WTC11 (cell line): ENCODE results near the gene DAND5. TPM values are rescaled to one million over a fixed set of nuclear protein-coding genes. Genes with fewer than 3 reads are reported as not detected.
A peak's percentile ranks its signal among the peaks of the same experiment; 100 is the strongest.

ENCODE experiments used
- ATAC-seq: fragments of 200-7000 bp; cut with Tn5 transposase; 2 replicates; pipeline ENCODE4 v1.10.0; 2021; ENCODE audit warnings: mild to moderate bottlenecking, moderate library complexity
- CTCF ChIA-PET: fragments of 300-600 bp; sonication (Branson Sonifier 250); formaldehyde crosslinking; loops from one replicate; lab custom pipeline; 2021; ENCODE audit warnings: antibody characterized with exemption; lab: Charles Lee
- POLR2A ChIA-PET: fragments of 350-600 bp; sonication (Branson Sonifier 250); formaldehyde crosslinking; loops from one replicate; lab custom pipeline; 2021; ENCODE audit warnings: antibody characterized with exemption; lab: Charles Lee
- DNase-seq: peaks from one replicate; pipeline ENCODE4 v3.0.0; 2021; ENCODE audit warnings: low spot score
- H3K27ac Mint-ChIP-seq: 2 replicates; pipeline ENCODE4 v1.8.0; 2021; ENCODE audit warnings: mixed read lengths
- H3K27me3 Mint-ChIP-seq: 2 replicates; pipeline ENCODE4 v1.8.0; 2021; ENCODE audit warnings: low read depth, mild to moderate bottlenecking, moderate library complexity, mixed read lengths
- H3K36me3 Mint-ChIP-seq: 2 replicates; pipeline ENCODE4 v1.8.0; 2021; ENCODE audit warnings: mixed read lengths
- H3K4me1 Mint-ChIP-seq: 2 replicates; pipeline ENCODE4 v1.8.0; 2022; ENCODE audit warnings: mixed read lengths
- H3K4me3 Mint-ChIP-seq: 2 replicates; pipeline ENCODE4 v1.8.0; 2021; ENCODE audit warnings: mild to moderate bottlenecking, moderate library complexity, mixed read lengths
- H3K9me3 Mint-ChIP-seq: 2 replicates; pipeline ENCODE4 v1.8.0; 2021; ENCODE audit warnings: mixed read lengths
- ATF3 ChIP-seq: sonication (generic); formaldehyde crosslinking; conservative IDR thresholded peaks from 2 replicates; pipeline ENCODE4 v1.8.1; 2022; ENCODE audit warnings: mild to moderate bottlenecking, missing genetic modification reagents
- CREB1 ChIP-seq: sonication (generic); formaldehyde crosslinking; IDR thresholded peaks from 2 replicates; pipeline ENCODE4 v1.8.0; 2023; ENCODE audit warnings: mild to moderate bottlenecking, missing genetic modification reagents
- ELF4 ChIP-seq: sonication (generic); formaldehyde crosslinking; IDR thresholded peaks from 2 replicates; pipeline ENCODE4 v1.8.1; 2022; ENCODE audit warnings: low read depth, mild to moderate bottlenecking, moderate library complexity, missing genetic modification reagents
- EMX1 ChIP-seq: fragments of 250-450 bp; sonication (Bioruptor Pico); IDR thresholded peaks from 2 replicates; pipeline ENCODE4 v1.8.0; 2021; ENCODE audit warnings: mild to moderate bottlenecking
- ETV6 ChIP-seq: sonication (generic); formaldehyde crosslinking; IDR thresholded peaks from 2 replicates; pipeline ENCODE4 v1.8.1; 2022; ENCODE audit warnings: mild to moderate bottlenecking, missing genetic modification reagents
- FOXP1 ChIP-seq: sonication (generic); formaldehyde crosslinking; IDR thresholded peaks from 2 replicates; pipeline ENCODE4 v1.8.0; 2022; ENCODE audit warnings: missing genetic modification reagents, mild to moderate bottlenecking, moderate library complexity, borderline replicate concordance
- GABPB1 ChIP-seq: sonication (generic); formaldehyde crosslinking; IDR thresholded peaks from 2 replicates; pipeline ENCODE4 v1.8.1; 2023; ENCODE audit warnings: mild to moderate bottlenecking, missing genetic modification reagents
- GRHL2 ChIP-seq: fragments of 250-450 bp; sonication (Bioruptor Pico); IDR thresholded peaks from 2 replicates; pipeline ENCODE4 v1.8.0; 2022; ENCODE audit warnings: mild to moderate bottlenecking, moderate library complexity; ENCODE audit not compliant: insufficient replicate concordance, severe bottlenecking
- IRF2 ChIP-seq: sonication (generic); formaldehyde crosslinking; IDR thresholded peaks from 2 replicates; pipeline ENCODE4 v1.8.0; 2022; ENCODE audit warnings: low read depth, missing genetic modification reagents, borderline replicate concordance
- JAZF1 ChIP-seq: fragments of 250-450 bp; sonication (Bioruptor Pico); IDR thresholded peaks from 2 replicates; pipeline ENCODE4 v1.9.0; 2021; ENCODE audit warnings: moderate library complexity, mild to moderate bottlenecking, inconsistent platforms
- KAT7 ChIP-seq: sonication (generic); formaldehyde crosslinking; IDR thresholded peaks from 2 replicates; pipeline ENCODE4 v1.8.1; 2023; ENCODE audit warnings: missing genetic modification reagents, mild to moderate bottlenecking, borderline replicate concordance
- NR1H2 ChIP-seq: sonication (generic); formaldehyde crosslinking; IDR thresholded peaks from 2 replicates; pipeline ENCODE4 v1.9.0; 2021; ENCODE audit warnings: mild to moderate bottlenecking, moderate library complexity, missing genetic modification reagents
- NR3C1 ChIP-seq: sonication (generic); formaldehyde crosslinking; conservative IDR thresholded peaks from 2 replicates; pipeline ENCODE4 v1.8.1; 2023; ENCODE audit warnings: low read depth, mild to moderate bottlenecking, missing genetic modification reagents
- RELA ChIP-seq: sonication (generic); formaldehyde crosslinking; IDR thresholded peaks from 2 replicates; pipeline ENCODE4 v1.8.1; 2022; ENCODE audit warnings: missing genetic modification reagents, mild to moderate bottlenecking, borderline replicate concordance
- SP1 ChIP-seq: sonication (generic); formaldehyde crosslinking; conservative IDR thresholded peaks from 2 replicates; pipeline ENCODE4 v1.8.1; 2022; ENCODE audit warnings: missing genetic modification reagents
- ZBTB43 ChIP-seq: sonication (generic); formaldehyde crosslinking; IDR thresholded peaks from 2 replicates; pipeline ENCODE4 v1.8.1; 2023; ENCODE audit warnings: mild to moderate bottlenecking, missing genetic modification reagents
- ZNF121 ChIP-seq: sonication (generic); formaldehyde crosslinking; IDR thresholded peaks from 2 replicates; pipeline ENCODE4 v1.8.0; 2023; ENCODE audit warnings: missing genetic modification reagents
- ZNF263 ChIP-seq: sonication (generic); formaldehyde crosslinking; IDR thresholded peaks from 2 replicates; pipeline ENCODE4 v1.8.1; 2022; ENCODE audit warnings: low read depth, mild to moderate bottlenecking, moderate library complexity, missing genetic modification reagents
- ZNF416 ChIP-seq: fragments of 250-450 bp; sonication (Bioruptor Pico); IDR thresholded peaks from 2 replicates; pipeline ENCODE4 v1.9.0; 2021; ENCODE audit warnings: mild to moderate bottlenecking, inconsistent platforms
- ZNF423 ChIP-seq: fragments of 250-450 bp; sonication (Bioruptor Pico); IDR thresholded peaks from 2 replicates; pipeline ENCODE4 v2.1.2; 2022; ENCODE audit warnings: mild to moderate bottlenecking, moderate library complexity
- ZNF532 ChIP-seq: fragments of 250-450 bp; sonication (Bioruptor Pico); IDR thresholded peaks from 2 replicates; pipeline ENCODE4 v1.9.0; 2021; ENCODE audit warnings: mild to moderate bottlenecking, borderline replicate concordance
- total RNA-seq: library from RNA; stranded (reverse); gene quantifications from 3 replicates; pipeline ENCODE4 v1.2.3, GENCODE V29; 2021
- TF ChIP-seq, protein P1 (sequence below): sonication (generic); formaldehyde crosslinking; conservative IDR thresholded peaks from 2 replicates; pipeline ENCODE4 v1.8.1; 2023; ENCODE audit warnings: mild to moderate bottlenecking, low read depth, missing genetic modification reagents, moderate library complexity

Gene DAND5
- total RNA-seq, 1 experiment from 2014 or later = 0.22 TPM

DNA sequence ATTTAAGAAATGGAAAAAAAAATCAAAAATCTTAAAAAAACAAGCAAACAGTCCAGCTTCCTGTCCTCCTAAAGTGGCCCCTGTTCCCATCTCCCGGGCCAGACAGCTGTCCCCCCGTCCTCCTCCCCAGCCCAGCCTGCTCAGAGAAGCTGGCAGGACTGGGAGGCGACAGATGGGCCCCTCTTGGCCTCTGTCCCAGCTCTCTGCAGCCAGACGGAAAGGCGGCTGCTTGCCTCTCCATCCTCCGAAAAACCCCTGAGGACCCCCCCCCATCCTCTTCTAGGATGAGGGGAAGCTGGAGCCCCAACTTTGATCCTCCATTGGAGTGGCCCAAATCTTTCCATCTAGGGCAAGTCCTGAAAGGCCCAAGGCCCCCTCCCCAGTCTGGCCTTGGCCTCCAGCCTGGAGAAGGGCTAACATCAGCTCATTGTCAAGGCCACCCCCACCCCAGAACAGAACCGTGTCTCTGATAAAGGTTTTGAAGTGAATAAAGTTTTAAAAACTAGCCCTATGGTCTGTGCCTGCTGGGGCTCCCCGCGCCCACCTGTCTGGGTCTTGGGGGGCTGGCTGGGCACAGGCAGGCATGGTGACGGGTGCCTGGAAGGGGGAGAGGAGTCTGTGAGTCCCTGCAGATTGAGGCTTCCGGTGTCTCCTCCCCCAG is 16.1 kb upstream of the DAND5 start:
- no peak overlapping the region for H3K27ac Mint-ChIP-seq
- DNase-seq (no peak), ATAC-seq (no peak)
- TF ChIP-seq SP1 (CRISPR knock-in tag) = no peak
- TF ChIP-seq GRHL2 = no peak
- no peak for TF ChIP-seq NR1H2 (CRISPR knock-in tag)
- TF ChIP-seq ATF3 = no peak
- ChIA-PET POLR2A (interaction anchor here (1.7 to 1.9 kb wide), 2 partner anchors 12 to 40 kb away, joined by 4 to 6 read pairs; no protein-coding TSS in a partner anchor), CTCF (interaction anchor here (0.8 to 5.4 kb wide), 3 partner anchors 12 to 68 kb away, joined by 3 to 57 read pairs (median 5); no protein-coding TSS in a partner anchor)
- no peak overlapping the region for H3K4me3 Mint-ChIP-seq
- no peaks in the 10 kb centered on the region for H3K9me3 Mint-ChIP-seq
- no peaks in the 10 kb centered on the region for H3K27me3 Mint-ChIP-seq
- H3K4me1 Mint-ChIP-seq = peaks cover 26% of the 10 kb centered on the region
- peaks cover 44% of the 10 kb centered on the region for H3K36me3 Mint-ChIP-seq

DNA sequence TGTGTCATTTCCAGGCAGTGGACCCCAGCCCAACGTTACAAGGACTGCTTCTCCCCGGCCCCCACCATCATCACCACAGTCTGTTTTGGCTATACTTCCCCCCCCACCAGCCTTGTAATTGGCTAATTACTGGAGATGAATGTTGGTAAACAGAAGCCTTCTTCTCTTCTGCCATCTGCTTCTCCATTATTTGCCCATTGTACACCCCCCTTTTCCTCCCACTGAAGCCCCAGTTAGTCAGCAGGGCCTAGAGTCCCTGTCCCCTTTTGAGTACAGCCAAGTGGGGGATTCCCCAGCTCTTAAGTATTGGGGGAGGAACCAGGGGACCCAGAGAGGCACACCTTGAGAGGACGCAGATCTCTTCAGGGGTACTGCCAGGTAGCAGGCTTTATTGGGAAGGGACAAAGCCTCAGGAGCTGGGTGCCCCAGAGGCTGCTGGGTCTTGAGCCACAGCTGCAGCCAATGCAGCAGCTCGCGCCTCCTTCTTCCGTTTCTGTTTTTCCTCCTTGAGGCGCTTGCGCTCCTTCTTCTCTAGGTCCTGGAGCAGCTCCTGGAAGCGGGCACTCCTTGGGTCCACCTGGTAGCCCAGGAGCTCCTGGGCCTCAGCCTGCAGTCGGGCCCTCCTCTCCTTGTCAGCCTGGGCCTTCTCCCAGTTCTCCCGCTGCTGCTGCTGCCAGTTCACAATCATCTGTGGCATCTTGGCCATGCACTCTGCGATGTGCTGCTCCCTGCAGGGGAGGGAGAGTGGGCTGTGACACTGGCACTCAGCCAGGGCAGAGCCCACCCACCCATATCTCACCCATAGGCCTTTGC is 15.4 kb upstream of the DAND5 start:
- Mint-ChIP-seq H3K9me3 (no peaks in the 10 kb centered on the region), H3K4me3 (no peak overlapping the region), H3K27ac (peak overlapping the region; percentile 98), H3K4me1 (peaks cover 26% of the 10 kb centered on the region), H3K27me3 (no peaks in the 10 kb centered on the region), H3K36me3 (peaks cover 39% of the 10 kb centered on the region)
- no peak for DNase-seq
- ATAC-seq = no peak
- TF ChIP-seq NR3C1 (CRISPR knock-in tag) = no peak
- no peak for TF ChIP-seq KAT7 (CRISPR knock-in tag)
- no peak for TF ChIP-seq ZNF263 (CRISPR knock-in tag)
- TF ChIP-seq IRF2 = no peak
- no peak for TF ChIP-seq SP1 (CRISPR knock-in tag)
- no peak for TF ChIP-seq GABPB1
- no peak for TF ChIP-seq ZNF532
- no peak for TF ChIP-seq ZBTB43 (CRISPR knock-in tag)
- TF ChIP-seq ELF4 (CRISPR knock-in tag) = no peak
- no peak for TF ChIP-seq ZNF121 (CRISPR knock-in tag)
- TF ChIP-seq JAZF1 = no peak
- no peak for TF ChIP-seq RELA (CRISPR knock-in tag)
- no peak for TF ChIP-seq ZNF416
- TF ChIP-seq, protein P1, sequence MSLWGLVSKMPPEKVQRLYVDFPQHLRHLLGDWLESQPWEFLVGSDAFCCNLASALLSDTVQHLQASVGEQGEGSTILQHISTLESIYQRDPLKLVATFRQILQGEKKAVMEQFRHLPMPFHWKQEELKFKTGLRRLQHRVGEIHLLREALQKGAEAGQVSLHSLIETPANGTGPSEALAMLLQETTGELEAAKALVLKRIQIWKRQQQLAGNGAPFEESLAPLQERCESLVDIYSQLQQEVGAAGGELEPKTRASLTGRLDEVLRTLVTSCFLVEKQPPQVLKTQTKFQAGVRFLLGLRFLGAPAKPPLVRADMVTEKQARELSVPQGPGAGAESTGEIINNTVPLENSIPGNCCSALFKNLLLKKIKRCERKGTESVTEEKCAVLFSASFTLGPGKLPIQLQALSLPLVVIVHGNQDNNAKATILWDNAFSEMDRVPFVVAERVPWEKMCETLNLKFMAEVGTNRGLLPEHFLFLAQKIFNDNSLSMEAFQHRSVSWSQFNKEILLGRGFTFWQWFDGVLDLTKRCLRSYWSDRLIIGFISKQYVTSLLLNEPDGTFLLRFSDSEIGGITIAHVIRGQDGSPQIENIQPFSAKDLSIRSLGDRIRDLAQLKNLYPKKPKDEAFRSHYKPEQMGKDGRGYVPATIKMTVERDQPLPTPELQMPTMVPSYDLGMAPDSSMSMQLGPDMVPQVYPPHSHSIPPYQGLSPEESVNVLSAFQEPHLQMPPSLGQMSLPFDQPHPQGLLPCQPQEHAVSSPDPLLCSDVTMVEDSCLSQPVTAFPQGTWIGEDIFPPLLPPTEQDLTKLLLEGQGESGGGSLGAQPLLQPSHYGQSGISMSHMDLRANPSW (CRISPR knock-in tag) = no peak
- no peak for TF ChIP-seq ZNF423 (CRISPR knock-in tag)
- no peak for TF ChIP-seq CREB1 (CRISPR knock-in tag)
- no peak for TF ChIP-seq EMX1 (CRISPR knock-in tag)
- TF ChIP-seq ETV6 (CRISPR knock-in tag) = no peak
- TF ChIP-seq FOXP1 (CRISPR knock-in tag) = no peak
- CTCF ChIA-PET = interaction anchor here (0.8 to 5.4 kb wide), 3 partner anchors 11 to 69 kb away, joined by 3 to 57 read pairs (median 5); no protein-coding TSS in a partner anchor
- POLR2A ChIA-PET = interaction anchor here (1.7 to 2.6 kb wide), 3 partner anchors 8 to 41 kb away, joined by 4 to 10 read pairs (median 6); partner anchors contain the start of gene RAD23A
